WTC11 (cell line): ENCODE measurements around the gene BCL2A1. TPM values are rescaled to one million over a fixed set of nuclear protein-coding genes. Genes with fewer than 3 reads are reported as not detected.

Experiments used
- ATAC-seq: fragments of 200-7000 bp; cut with Tn5 transposase; 2 replicates; pipeline ENCODE4 v1.10.0; 2021; ENCODE audit warnings: mild to moderate bottlenecking, moderate library complexity
- CTCF ChIA-PET: fragments of 300-600 bp; sonication (Branson Sonifier 250); formaldehyde crosslinking; loops from one replicate; lab custom pipeline; 2021; ENCODE audit warnings: antibody characterized with exemption; lab: Charles Lee
- POLR2A ChIA-PET: fragments of 350-600 bp; sonication (Branson Sonifier 250); formaldehyde crosslinking; loops from one replicate; lab custom pipeline; 2021; ENCODE audit warnings: antibody characterized with exemption; lab: Charles Lee
- DNase-seq: peaks from one replicate; pipeline ENCODE4 v3.0.0; 2021; ENCODE audit warnings: low spot score
- H3K27ac Mint-ChIP-seq: 2 replicates; pipeline ENCODE4 v1.8.0; 2021; ENCODE audit warnings: mixed read lengths
- H3K27me3 Mint-ChIP-seq: 2 replicates; pipeline ENCODE4 v1.8.0; 2021; ENCODE audit warnings: low read depth, mild to moderate bottlenecking, moderate library complexity, mixed read lengths
- H3K36me3 Mint-ChIP-seq: 2 replicates; pipeline ENCODE4 v1.8.0; 2021; ENCODE audit warnings: mixed read lengths
- H3K4me1 Mint-ChIP-seq: 2 replicates; pipeline ENCODE4 v1.8.0; 2022; ENCODE audit warnings: mixed read lengths
- H3K4me3 Mint-ChIP-seq: 2 replicates; pipeline ENCODE4 v1.8.0; 2021; ENCODE audit warnings: mild to moderate bottlenecking, moderate library complexity, mixed read lengths
- H3K9me3 Mint-ChIP-seq: 2 replicates; pipeline ENCODE4 v1.8.0; 2021; ENCODE audit warnings: mixed read lengths
- ATF6 ChIP-seq: sonication (generic); formaldehyde crosslinking; IDR thresholded peaks from 2 replicates; pipeline ENCODE4 v1.8.1; 2023; ENCODE audit warnings: mild to moderate bottlenecking, missing genetic modification reagents
- FOXP4 ChIP-seq: sonication (generic); formaldehyde crosslinking; IDR thresholded peaks from 2 replicates; pipeline ENCODE4 v1.8.0; 2022; ENCODE audit warnings: mild to moderate bottlenecking, missing genetic modification reagents
- IRF1 ChIP-seq: sonication (generic); formaldehyde crosslinking; IDR thresholded peaks from 2 replicates; pipeline ENCODE4 v1.8.0; 2023; ENCODE audit warnings: missing genetic modification reagents
- MXD4 ChIP-seq: fragments of 250-450 bp; sonication (Bioruptor Pico); IDR thresholded peaks from 2 replicates; pipeline ENCODE4 v1.8.0; 2021; ENCODE audit warnings: mild to moderate bottlenecking, moderate library complexity, borderline replicate concordance
- NFATC4 ChIP-seq: fragments of 250-450 bp; sonication (Bioruptor Pico); IDR thresholded peaks from 2 replicates; pipeline ENCODE4 v1.9.0; 2021; ENCODE audit warnings: mild to moderate bottlenecking
- PRDM15 ChIP-seq: sonication (generic); formaldehyde crosslinking; IDR thresholded peaks from 2 replicates; pipeline ENCODE4 v1.8.0; 2022; ENCODE audit warnings: missing genetic modification reagents
- RORB ChIP-seq: fragments of 250-450 bp; sonication (Bioruptor Pico); IDR thresholded peaks from 2 replicates; pipeline ENCODE4 v1.9.0; 2021; ENCODE audit warnings: mild to moderate bottlenecking
- SMAD3 ChIP-seq: sonication (generic); formaldehyde crosslinking; IDR thresholded peaks from 2 replicates; pipeline ENCODE4 v1.8.0; 2022; ENCODE audit warnings: missing genetic modification reagents, mild to moderate bottlenecking, borderline replicate concordance
- TCF7 ChIP-seq: sonication (generic); formaldehyde crosslinking; IDR thresholded peaks from 2 replicates; pipeline ENCODE4 v1.8.0; 2022; ENCODE audit warnings: mild to moderate bottlenecking, low read depth, missing genetic modification reagents, moderate library complexity
- ZNF138 ChIP-seq: sonication (generic); formaldehyde crosslinking; conservative IDR thresholded peaks from 2 replicates; pipeline ENCODE4 v1.8.1; 2022; ENCODE audit warnings: mild to moderate bottlenecking, moderate library complexity, missing genetic modification reagents
- ZNF317 ChIP-seq: sonication (generic); formaldehyde crosslinking; IDR thresholded peaks from 2 replicates; pipeline ENCODE4 v1.8.1; 2023; ENCODE audit warnings: low read depth, mild to moderate bottlenecking, moderate library complexity, missing genetic modification reagents, borderline replicate concordance
- ZNF423 ChIP-seq: fragments of 250-450 bp; sonication (Bioruptor Pico); IDR thresholded peaks from 2 replicates; pipeline ENCODE4 v2.1.2; 2022; ENCODE audit warnings: mild to moderate bottlenecking, moderate library complexity
- ZNF512 ChIP-seq: sonication (generic); formaldehyde crosslinking; IDR thresholded peaks from 2 replicates; pipeline ENCODE4 v1.8.1; 2022; ENCODE audit warnings: missing genetic modification reagents, borderline replicate concordance
- ZNF532 ChIP-seq: fragments of 250-450 bp; sonication (Bioruptor Pico); IDR thresholded peaks from 2 replicates; pipeline ENCODE4 v1.9.0; 2021; ENCODE audit warnings: mild to moderate bottlenecking, borderline replicate concordance
- ZSCAN18 ChIP-seq: fragments of 250-450 bp; sonication (Bioruptor Pico); IDR thresholded peaks from 2 replicates; pipeline ENCODE4 v2.1.2; 2022; ENCODE audit warnings: mild to moderate bottlenecking, moderate library complexity
- total RNA-seq: library from RNA; stranded (reverse); gene quantifications from 3 replicates; pipeline ENCODE4 v1.2.3, GENCODE V29; 2021

Gene BCL2A1
- total RNA-seq, 1 experiment from 2014 or later, result 0.28 TPM

GRCh38 chr15:79923515-79924169, 47.4 kb downstream of the BCL2A1 start (continued):
- TF ChIP-seq PRDM15 (CRISPR knock-in tag) (peak; percentile 43; the same call in 1 of the 2 replicates), ZNF532 (CRISPR knock-in tag) (no peak), ZNF138 (CRISPR knock-in tag) (no peak), IRF1 (CRISPR knock-in tag) (no peak), ATF6 (CRISPR knock-in tag) (no peak), NFATC4 (CRISPR knock-in tag) (no peak), ZNF512 (no peak), ZNF423 (CRISPR knock-in tag) (no peak)

GRCh38 chr15:79923079-79923514, 47.9 kb downstream of the BCL2A1 start:
- peaks cover 28% of the 10 kb centered on the region for H3K9me3 Mint-ChIP-seq
- ChIA-PET CTCF (interaction anchor here (0.6 to 1.7 kb wide), 7 partner anchors 27 to 895 kb away, joined by 3 to 5 read pairs (median 3); partner anchors contain the start of gene MTHFS), POLR2A (interaction anchor here (1.0 to 2.7 kb wide), 7 partner anchors 19 to 149 kb away, joined by 3 to 16 read pairs (median 5); partner anchors contain the start of genes MTHFS and ZFAND6)
- peak overlapping the region; percentile 99 for H3K27ac Mint-ChIP-seq
- peaks cover 47% of the 10 kb centered on the region for H3K36me3 Mint-ChIP-seq
- H3K4me1 Mint-ChIP-seq, result peaks cover 27% of the 10 kb centered on the region
- peak; percentile 12 for ATAC-seq
- no peaks in the 10 kb centered on the region; the same call in 1 of the 2 replicates for H3K27me3 Mint-ChIP-seq
- peak overlapping the region; percentile 93 for H3K4me3 Mint-ChIP-seq
- peak; percentile 59 for DNase-seq
- 0 out of 2 replicates have a peak, but pooled peaks have one; percentile 27 for TF ChIP-seq ZNF317 (CRISPR knock-in tag)
- no peak for TF ChIP-seq TCF7 (CRISPR knock-in tag)
- TF ChIP-seq ATF6 (CRISPR knock-in tag), result no peak
- no peak for TF ChIP-seq SMAD3
- TF ChIP-seq FOXP4 (CRISPR knock-in tag), result no peak
- TF ChIP-seq MXD4 (CRISPR knock-in tag), result no peak
- no peak for TF ChIP-seq RORB
- no peak for TF ChIP-seq ZSCAN18
